Measurements from ENCODE around the gene APOL6.
"Not testable (repeated sequence)": the region's sequence is repeated elsewhere in the genome, so short reads cannot be mapped to it uniquely, and the experiment has no call there.

The APOL6 gene

DNA sequence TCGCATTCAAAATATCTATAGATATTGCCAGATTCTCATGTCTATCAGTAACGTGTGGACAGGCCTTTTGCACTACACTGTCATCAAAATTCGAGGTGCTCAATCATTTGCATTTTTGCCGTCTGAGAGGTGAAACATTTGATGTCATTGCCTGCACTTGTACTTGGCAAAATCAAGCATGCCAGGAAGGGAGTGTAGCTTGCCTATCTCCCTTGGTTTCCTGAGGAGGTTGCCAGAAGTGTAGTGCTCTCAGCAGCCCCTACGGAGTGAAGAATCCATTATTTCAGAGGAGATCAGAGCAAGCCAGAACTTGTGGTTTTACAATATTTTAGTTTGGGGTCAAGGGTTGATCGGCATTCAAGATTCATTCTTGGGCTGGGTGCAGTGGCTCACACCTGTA is 39.2 kb downstream of the APOL6 start:
- DNase-seq (ENCODE audit: low read depth): no peak
- H3K4me3 ChIP-seq (ENCODE audit: control insufficient read depth, low read depth, low read length): no peak overlapping the region
- TF ChIP-seq, protein P1, sequence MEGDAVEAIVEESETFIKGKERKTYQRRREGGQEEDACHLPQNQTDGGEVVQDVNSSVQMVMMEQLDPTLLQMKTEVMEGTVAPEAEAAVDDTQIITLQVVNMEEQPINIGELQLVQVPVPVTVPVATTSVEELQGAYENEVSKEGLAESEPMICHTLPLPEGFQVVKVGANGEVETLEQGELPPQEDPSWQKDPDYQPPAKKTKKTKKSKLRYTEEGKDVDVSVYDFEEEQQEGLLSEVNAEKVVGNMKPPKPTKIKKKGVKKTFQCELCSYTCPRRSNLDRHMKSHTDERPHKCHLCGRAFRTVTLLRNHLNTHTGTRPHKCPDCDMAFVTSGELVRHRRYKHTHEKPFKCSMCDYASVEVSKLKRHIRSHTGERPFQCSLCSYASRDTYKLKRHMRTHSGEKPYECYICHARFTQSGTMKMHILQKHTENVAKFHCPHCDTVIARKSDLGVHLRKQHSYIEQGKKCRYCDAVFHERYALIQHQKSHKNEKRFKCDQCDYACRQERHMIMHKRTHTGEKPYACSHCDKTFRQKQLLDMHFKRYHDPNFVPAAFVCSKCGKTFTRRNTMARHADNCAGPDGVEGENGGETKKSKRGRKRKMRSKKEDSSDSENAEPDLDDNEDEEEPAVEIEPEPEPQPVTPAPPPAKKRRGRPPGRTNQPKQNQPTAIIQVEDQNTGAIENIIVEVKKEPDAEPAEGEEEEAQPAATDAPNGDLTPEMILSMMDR (IDR thresholded peaks at IDR 0.05; ENCODE audit: control insufficient read depth, insufficient read depth, low read depth, low read length, missing control alignments): no peak

DNA sequence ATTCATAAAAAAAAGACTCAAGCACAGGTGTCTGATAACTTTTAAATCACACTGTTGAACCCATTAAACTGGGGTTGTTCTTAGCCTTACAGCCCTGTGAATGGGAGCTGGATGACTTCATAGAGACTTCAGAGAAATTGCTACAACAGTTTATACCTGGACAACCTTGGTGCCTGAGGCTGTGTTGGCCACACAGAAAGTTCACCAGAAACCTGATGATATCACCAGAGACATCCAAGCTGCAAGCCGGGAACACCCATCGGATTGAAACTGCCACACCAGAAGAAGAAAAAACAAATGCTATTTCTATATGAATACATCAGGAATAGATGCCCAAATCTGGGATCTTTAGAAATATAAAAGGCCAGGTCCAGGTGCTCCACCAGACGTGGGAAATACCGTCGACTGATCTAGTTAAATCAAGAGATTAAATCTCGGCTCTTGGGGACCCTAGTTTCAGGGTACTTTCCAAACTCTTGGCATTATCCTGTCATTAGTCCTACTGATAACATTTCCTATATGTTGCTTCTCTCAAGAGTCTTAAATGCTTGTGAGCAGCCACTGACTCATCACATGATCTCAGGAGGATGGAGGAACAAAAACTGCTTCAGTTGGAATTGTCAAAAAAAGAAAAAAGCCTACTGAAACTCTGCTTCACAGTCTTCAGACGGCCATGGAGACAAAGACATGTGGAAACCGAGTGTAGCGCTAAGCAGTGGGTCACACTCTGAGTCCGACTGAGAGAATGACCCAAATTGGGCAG is 40.8 kb downstream of the APOL6 start:
- DNase-seq (ENCODE audit: low read depth): no peak
- TF ChIP-seq, protein P1 (IDR thresholded peaks at IDR 0.05; ENCODE audit: control insufficient read depth, insufficient read depth, low read depth, low read length, missing control alignments): no peak
- H3K4me3 ChIP-seq (ENCODE audit: control insufficient read depth, low read depth, low read length): no peak overlapping the region

DNA sequence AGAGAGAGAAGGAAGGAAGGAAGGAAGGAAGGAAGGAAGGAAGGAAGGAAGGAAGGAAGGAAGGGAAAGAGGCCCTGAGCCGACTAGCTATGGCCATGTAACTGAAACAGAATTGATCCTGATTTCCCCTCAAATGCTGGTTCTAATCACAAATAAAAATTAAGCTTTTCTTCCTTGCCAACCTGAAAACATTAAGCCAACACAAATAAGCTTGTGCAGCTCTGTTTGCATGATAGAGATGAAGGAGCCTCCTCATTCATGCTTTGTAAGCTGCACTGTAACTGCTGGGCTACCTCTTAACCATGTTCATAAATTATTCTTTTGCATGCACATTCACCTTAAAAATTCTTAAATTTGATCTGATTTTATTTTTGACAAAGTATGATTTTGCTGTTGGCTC is 41.8 kb downstream of the APOL6 start:
- no peak for DNase-seq (ENCODE audit: low read depth)
- TF ChIP-seq, protein P1 (IDR thresholded peaks at IDR 0.05; ENCODE audit: control insufficient read depth, insufficient read depth, low read depth, low read length, missing control alignments): no peak
- no peak overlapping the region for H3K4me3 ChIP-seq (ENCODE audit: control insufficient read depth, low read depth, low read length)

DNA sequence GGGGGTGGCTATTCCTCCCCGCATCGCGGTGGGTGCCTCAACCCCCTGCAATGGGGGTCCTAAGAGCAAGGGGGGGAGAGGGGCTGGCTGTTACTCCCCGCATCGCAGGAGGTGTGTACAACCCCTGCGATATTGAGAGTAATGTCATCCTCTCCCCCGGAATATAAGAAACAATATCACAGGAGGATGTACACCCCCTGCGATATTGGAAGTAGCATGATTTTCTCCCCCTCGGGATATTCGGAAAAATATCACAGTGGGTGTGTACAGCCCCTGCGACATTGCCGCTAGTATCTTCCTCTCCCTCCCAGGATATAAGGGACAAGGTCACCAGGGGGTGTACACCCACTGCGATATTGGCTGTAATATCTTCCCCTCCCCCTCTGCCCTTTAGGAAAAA is 47.0 kb downstream of the APOL6 start:
- H3K4me3 ChIP-seq (ENCODE audit: control insufficient read depth, low read depth, low read length): no peak overlapping the region
- TF ChIP-seq, protein P1 (IDR thresholded peaks at IDR 0.05; ENCODE audit: control insufficient read depth, insufficient read depth, low read depth, low read length, missing control alignments): no peak
- DNase-seq (ENCODE audit: low read depth): no peak

DNA sequence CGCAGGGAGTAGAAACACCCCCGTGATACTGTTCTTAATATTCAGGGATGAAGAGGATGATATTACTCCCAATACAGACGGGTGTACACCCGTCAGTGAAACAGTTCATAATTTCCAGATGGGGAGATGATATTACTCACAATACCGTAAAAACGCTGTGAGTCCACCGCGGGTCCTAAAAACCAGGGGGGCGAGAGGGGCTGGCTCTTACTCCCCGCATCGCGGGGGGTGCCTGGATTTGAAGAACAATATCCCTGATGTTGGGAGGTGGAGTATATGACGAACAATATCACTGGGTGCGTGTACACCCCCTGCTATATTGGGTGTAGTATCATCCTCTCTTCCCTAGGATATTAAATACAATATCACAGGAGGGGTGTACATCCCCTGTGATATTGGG is 48.9 kb downstream of the APOL6 start:
- TF ChIP-seq, protein P1 (IDR thresholded peaks at IDR 0.05; ENCODE audit: control insufficient read depth, insufficient read depth, low read depth, low read length, missing control alignments): no peak
- DNase-seq (ENCODE audit: low read depth): no peak

DNA sequence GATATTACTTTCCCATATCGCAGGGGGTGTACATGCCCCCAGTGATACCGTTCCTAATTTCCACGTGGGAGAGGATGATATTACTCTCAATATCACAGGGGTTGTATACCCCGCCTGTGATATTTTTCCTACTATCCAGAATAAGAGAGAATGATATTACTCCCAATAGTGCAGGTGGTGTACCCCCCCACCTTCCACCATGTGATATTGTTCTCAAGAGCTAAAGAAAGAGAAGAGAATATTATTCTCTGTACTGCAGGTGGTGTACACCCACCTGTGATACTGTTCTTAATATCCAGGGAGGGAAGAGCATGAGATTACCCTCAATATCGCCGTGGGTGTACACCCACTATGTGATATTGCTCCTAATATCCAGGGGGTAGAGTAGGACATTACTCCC is 51.6 kb downstream of the APOL6 start:
- DNase-seq (ENCODE audit: low read depth); H3K4me3 ChIP-seq (ENCODE audit: control insufficient read depth, low read depth, low read length): not testable (repeated sequence)

More for the DNA sequence above, 48.9 kb downstream of the APOL6 start:
- no peak overlapping the region for H3K4me3 ChIP-seq (ENCODE audit: control insufficient read depth, low read depth, low read length)

DNA sequence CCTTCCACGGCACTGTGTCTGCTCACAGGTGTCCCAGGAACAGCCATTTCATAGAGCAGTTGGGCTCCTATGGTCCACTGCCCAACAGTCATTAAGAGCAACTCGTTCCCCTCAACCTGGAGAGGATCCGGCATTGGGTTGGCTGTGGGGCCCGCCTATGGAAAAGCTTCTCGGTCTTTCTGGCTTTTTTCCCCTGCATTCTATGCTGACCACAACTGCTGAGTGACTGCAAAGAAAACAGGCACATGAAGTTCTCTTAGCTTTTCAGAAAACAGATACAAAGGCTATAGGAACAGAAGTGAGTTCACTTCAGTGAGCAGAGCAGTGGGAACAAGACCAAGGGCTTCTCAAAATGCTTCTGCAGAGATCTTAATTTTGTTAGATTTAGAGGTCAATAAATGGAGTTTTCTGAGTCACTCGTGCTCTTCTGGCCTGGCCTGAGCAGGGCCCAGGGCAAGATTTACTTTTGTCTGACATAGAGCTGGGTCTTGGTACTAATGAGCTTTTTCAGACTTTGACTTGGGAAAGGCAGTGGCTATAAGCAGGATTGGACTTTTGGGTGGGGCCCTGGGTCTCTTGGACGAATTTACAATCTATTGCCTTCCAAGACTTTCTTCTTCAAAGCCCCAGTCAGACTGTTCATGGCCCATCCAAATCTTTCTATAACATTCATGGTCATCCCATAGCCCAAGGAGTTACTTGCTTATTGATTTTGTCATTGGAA is 55.8 kb downstream of the APOL6 start:
- TF ChIP-seq, protein P1 (IDR thresholded peaks at IDR 0.05; ENCODE audit: control insufficient read depth, insufficient read depth, low read depth, low read length, missing control alignments): no peak
- no peak for DNase-seq (ENCODE audit: low read depth)
- H3K4me3 ChIP-seq (ENCODE audit: control insufficient read depth, low read depth, low read length): no peak overlapping the region
